ENCODE measurements around the gene SCCPDH. TPM values are rescaled to one million over a fixed set of nuclear protein-coding genes. Genes with fewer than 3 reads are reported as not detected.
"Not testable (repeated sequence)": the region's sequence is repeated elsewhere in the genome, so short reads cannot be mapped to it uniquely, and the experiment has no call there.

Gene SCCPDH
- polyA plus RNA-seq, 1 experiment, result 21.1 TPM

DNA sequence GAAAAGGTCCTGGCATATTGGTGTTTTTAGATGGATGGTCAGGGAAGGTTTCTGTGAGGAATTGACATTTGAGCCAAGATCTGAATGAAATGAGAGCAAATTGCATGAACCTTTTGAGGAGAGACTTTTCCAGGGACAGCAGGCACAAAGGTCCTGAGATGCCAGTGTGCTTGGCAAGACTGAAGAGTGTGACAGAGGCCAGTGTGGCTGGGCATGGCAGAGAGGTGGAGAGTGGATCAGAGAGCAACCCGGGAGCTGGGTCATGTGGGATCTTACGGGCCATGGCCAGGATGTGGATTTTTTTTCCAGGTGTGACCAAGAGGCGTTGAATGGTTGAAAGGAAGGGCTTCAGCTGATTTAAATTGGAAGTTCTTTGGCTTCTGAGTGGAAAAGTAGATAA lies 3.4 kb downstream of the SCCPDH start:
- Histone ChIP-seq H3K4me3 (ENCODE audit: low read depth, low read length) (no peak overlapping the region), H3K27me3 (ENCODE audit: control insufficient read depth, insufficient read depth, low read length) (no peaks in the 10 kb centered on the region), H3K36me3 (ENCODE audit: control insufficient read depth, insufficient read depth, low read length) (peaks cover 6% of the 10 kb centered on the region)
- TF ChIP-seq, protein P1, sequence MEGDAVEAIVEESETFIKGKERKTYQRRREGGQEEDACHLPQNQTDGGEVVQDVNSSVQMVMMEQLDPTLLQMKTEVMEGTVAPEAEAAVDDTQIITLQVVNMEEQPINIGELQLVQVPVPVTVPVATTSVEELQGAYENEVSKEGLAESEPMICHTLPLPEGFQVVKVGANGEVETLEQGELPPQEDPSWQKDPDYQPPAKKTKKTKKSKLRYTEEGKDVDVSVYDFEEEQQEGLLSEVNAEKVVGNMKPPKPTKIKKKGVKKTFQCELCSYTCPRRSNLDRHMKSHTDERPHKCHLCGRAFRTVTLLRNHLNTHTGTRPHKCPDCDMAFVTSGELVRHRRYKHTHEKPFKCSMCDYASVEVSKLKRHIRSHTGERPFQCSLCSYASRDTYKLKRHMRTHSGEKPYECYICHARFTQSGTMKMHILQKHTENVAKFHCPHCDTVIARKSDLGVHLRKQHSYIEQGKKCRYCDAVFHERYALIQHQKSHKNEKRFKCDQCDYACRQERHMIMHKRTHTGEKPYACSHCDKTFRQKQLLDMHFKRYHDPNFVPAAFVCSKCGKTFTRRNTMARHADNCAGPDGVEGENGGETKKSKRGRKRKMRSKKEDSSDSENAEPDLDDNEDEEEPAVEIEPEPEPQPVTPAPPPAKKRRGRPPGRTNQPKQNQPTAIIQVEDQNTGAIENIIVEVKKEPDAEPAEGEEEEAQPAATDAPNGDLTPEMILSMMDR (IDR thresholded peaks at IDR 0.05; ENCODE audit: insufficient read depth, low read depth, low read length), result no peak
- POLR2A ChIA-PET, result no interaction called here
- DNase-seq (ENCODE audit: low read depth), result no peak
- CTCF ChIA-PET, result no interaction called here

DNA sequence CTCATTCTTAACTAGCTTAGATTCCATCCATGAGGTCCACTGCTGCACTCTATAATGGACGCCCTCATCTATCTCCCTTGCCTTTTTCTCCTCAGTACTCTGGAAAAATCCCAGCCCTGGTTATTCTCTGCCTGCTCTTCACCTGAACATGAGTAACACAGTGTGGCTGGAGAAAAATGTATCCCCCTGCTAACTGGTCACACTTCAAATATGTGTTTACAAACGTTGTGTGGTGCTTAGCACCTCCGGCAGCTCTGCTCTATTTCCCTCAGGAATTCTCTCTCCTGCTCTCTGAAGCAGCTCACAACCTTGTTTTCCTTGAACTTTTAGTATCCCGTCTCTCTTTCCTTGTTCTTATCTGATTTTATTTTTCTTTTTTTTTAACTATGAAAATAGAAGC lies 4.1 kb downstream of the SCCPDH start:
- CTCF ChIA-PET, result no interaction called here
- TF ChIP-seq, protein P1 (IDR thresholded peaks at IDR 0.05; ENCODE audit: insufficient read depth, low read depth, low read length), result no peak
- POLR2A ChIA-PET, result no interaction called here
- DNase-seq (ENCODE audit: low read depth), result no peak
- H3K27me3 ChIP-seq (ENCODE audit: control insufficient read depth, insufficient read depth, low read length), result no peaks in the 10 kb centered on the region
- H3K36me3 ChIP-seq (ENCODE audit: control insufficient read depth, insufficient read depth, low read length), result peaks cover 6% of the 10 kb centered on the region
- no peak overlapping the region for H3K4me3 ChIP-seq (ENCODE audit: low read depth, low read length)

DNA sequence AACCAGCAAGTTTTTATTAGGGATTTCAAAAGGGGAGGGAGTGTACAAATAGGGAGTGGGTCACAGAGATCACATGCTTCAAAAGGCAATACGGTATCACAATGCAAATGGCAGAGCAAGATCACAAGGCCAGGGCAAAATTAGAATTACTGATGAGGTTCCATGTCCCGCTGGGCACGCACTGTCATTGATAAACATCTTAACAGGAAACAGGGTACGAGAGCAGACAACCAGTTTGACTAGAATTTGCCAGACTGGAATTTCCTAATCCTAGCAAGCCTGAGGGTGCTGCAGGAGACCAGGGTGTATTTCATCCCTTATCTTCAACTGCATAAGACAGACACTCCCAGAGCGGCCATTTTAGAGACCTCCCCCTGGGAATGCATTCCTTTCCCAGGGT lies 4.8 kb downstream of the SCCPDH start:
- H3K4me3 ChIP-seq (ENCODE audit: low read depth, low read length); CTCF ChIA-PET; H3K36me3 ChIP-seq (ENCODE audit: control insufficient read depth, insufficient read depth, low read length); DNase-seq (ENCODE audit: low read depth); POLR2A ChIA-PET; H3K27me3 ChIP-seq (ENCODE audit: control insufficient read depth, insufficient read depth, low read length): not testable (repeated sequence)

DNA sequence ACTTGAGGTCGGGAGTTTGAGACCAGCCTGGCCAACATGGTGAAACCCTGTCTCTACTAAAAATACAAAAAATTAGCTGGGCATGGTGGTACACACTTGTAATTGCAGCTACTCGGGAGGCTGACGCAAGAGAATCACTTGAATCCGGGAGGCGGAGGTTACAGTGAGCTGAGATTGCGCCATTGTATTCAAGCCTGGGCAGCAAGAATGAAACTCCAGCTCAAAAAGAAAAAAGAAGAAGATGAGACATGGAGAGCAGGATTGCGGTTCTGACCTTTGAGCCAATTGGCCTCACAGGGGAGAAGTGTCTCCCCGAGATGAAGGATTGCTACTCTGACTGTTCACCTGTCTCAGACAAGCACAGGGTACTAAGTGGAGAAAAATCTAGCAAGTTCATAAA lies 6.6 kb downstream of the SCCPDH start:
- ChIA-PET POLR2A (no interaction called here), CTCF (no interaction called here)
- no peak overlapping the region for H3K4me3 ChIP-seq (ENCODE audit: low read depth, low read length)
- peaks cover 8% of the 10 kb centered on the region for H3K36me3 ChIP-seq (ENCODE audit: control insufficient read depth, insufficient read depth, low read length)
- no peaks in the 10 kb centered on the region for H3K27me3 ChIP-seq (ENCODE audit: control insufficient read depth, insufficient read depth, low read length)
- TF ChIP-seq, protein P1 (IDR thresholded peaks at IDR 0.05; ENCODE audit: insufficient read depth, low read depth, low read length), result no peak
- DNase-seq (ENCODE audit: low read depth), result no peak

DNA sequence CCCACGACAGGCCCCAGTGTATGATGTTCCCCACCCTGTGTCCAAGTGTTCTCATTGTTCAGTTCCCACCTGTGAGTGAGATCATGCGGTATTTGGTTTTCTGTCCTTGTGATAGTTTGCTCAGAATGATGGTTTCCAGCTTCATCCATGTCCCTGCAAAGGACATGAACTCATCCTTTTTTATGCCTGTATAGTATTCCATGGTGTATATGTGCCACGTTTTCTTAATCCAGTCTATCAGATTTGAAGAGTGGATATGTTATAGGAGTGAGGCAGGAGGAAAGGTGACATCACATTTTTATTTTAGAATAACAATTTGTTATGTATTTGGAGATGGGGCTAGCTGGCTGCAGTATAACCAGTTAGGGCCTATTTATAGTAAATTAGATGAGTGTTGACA lies 7.7 kb downstream of the SCCPDH start:
- CTCF ChIA-PET, result not testable (repeated sequence)

DNA sequence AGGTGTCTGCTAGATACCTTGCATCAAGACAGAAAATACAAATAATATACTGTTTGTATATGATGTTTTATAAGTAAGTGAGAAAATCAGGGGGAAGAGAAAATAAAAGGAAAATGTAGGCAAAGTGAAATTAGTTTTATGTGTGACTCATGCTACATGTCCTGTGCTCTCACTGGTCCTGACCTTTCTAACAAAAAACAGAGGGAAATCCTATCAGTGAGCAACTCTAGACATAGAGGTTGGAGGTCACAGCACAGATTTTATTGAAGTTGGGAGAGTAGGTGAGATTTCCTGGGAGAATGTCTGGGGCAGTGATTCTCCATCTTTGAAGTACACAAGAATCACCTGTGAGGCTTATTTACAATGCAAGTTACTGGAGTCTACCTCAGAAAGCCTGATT lies 9.5 kb downstream of the SCCPDH start:
- Histone ChIP-seq H3K36me3 (ENCODE audit: control insufficient read depth, insufficient read depth, low read length) (peaks cover 6% of the 10 kb centered on the region), H3K27me3 (ENCODE audit: control insufficient read depth, insufficient read depth, low read length) (no peaks in the 10 kb centered on the region), H3K4me3 (ENCODE audit: low read depth, low read length) (no peak overlapping the region)
- ChIA-PET CTCF (interaction anchor here (1.6 kb wide), 1 partner anchor 9 kb away, joined by 4 read pairs; no protein-coding TSS in a partner anchor), POLR2A (no interaction called here)
- TF ChIP-seq, protein P1 (IDR thresholded peaks at IDR 0.05; ENCODE audit: insufficient read depth, low read depth, low read length), result no peak
- no peak for DNase-seq (ENCODE audit: low read depth)

More for the DNA sequence above, 7.7 kb downstream of the SCCPDH start:
- POLR2A ChIA-PET; DNase-seq (ENCODE audit: low read depth); H3K36me3 ChIP-seq (ENCODE audit: control insufficient read depth, insufficient read depth, low read length); H3K27me3 ChIP-seq (ENCODE audit: control insufficient read depth, insufficient read depth, low read length); H3K4me3 ChIP-seq (ENCODE audit: low read depth, low read length): not testable (repeated sequence)

Data from BJ (cell line).